CD4-positive, alpha-beta T cell treated with Interleukin-12 subunit alpha and Interleukin-12 subunit beta, for 1 hour (primary cell): ENCODE measurements around the gene THBS3.
"Not testable (repeated sequence)": the region's sequence is repeated elsewhere in the genome, so short reads cannot be mapped to it uniquely, and the experiment has no call there.

Source experiments
- DNase-seq: peaks from one replicate; pipeline ENCODE4 v3.0.0-alpha.2; 2020

THBS3 gene

GRCh38 chr1:155233502-155233901 is 25.8 kb upstream of the THBS3 start:
- not testable (repeated sequence) for DNase-seq

GRCh38 chr1:155232001-155232978 is 24.6 kb upstream of the THBS3 start:
- not testable (repeated sequence) for DNase-seq

- DNase-seq, result not testable (repeated sequence)
Observed at GRCh38 chr1:155231302-155231701, 23.6 kb upstream of the THBS3 start.

DNA sequence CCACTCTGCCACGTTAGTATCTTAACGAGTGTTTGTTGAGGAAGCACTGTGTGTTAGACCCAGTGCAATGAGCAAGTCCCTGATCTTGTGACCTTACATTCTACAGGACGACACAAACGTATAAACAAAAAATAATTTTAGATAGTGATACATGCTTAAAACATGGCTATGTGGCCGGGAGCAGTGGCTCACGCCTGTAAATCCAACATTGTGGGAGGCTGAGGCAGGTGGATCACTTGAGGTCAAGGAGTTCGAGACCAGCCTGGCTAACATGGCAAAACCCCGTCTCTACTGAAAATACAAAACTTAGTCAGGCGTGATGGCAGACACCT is 20.4 kb upstream of the THBS3 start:
- DNase-seq, result no peak

DNA sequence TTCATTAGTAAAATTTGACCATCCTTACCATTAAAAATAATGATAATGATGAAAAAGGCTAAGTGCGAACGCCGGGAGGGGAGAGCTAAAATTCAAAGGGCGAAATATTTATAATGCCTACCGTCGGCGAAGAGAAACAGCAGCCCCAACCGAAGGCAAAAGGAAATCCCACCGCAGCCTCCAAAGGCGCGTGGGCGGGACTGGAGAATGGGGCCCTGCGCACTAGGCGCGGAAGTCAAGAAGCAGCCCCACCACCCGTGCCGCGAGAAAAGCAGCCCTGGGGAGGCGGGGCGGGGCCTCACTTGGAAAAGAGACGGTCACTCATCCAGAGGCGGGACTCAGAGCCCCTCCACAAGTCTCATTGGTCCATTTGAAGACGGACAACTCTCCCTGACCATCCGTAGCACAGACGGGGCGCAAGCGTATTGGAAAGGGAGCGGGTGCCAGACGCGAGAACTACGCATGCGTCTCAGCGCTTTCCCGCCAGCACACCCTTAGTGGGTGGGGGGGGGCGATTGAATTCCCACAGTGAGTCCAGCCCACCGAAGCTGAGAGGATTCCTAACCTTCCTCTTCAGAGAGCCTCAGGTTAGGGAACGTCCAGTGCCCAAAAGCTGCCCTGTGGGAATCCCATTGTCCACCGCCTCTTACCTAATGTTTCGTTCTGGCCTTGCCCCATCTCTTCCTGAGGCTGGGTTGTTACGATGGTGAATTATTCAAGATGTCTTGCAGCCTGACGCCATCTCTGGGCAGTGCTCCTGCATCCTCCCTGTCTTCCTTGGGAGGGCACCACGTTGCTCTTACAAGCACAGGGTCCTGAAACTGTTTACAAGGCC is 19.8 kb upstream of the THBS3 start:
- DNase-seq, result peak; percentile 99

DNA sequence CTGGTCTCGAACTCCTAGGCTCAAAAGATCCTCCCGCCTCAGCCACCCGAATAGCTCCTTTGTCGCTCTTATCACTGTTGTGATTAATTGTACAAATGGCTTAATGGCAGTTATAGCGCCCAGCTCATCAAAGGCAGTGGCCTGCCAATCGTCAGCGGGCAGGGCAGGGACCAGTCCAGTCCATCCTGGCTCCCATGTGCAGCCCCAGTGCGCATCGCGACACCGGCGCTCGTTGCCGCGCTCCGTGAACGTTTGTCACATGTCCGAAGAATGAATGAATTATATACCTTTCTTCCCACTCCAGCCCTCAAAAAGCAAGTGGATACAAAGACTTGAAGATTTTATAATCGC is 19.2 kb upstream of the THBS3 start:
- no peak for DNase-seq

GRCh38 chr1:155226188-155226909 is 18.7 kb upstream of the THBS3 start:
- peak; percentile 88 for DNase-seq

DNA sequence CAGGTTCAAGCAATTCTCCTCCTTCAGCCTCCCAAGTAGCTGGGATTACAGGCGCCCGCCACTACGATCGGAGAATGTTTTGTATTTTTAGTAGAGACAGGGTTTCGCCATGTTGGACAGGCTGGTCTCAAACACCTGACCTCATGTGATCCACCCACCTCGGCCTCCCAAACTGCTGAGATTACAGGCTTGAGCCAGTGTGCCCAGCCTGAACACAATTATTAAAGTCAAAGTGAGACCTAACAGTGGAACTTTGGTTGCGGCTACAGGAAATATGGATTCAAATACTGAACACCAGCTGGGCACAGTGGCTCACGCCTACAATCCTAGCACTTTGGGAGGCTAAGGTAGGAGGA is 17.7 kb upstream of the THBS3 start:
- not testable (repeated sequence) for DNase-seq

GRCh38 chr1:155223047-155223446 is 15.3 kb upstream of the THBS3 start:
- DNase-seq, result no peak

DNA sequence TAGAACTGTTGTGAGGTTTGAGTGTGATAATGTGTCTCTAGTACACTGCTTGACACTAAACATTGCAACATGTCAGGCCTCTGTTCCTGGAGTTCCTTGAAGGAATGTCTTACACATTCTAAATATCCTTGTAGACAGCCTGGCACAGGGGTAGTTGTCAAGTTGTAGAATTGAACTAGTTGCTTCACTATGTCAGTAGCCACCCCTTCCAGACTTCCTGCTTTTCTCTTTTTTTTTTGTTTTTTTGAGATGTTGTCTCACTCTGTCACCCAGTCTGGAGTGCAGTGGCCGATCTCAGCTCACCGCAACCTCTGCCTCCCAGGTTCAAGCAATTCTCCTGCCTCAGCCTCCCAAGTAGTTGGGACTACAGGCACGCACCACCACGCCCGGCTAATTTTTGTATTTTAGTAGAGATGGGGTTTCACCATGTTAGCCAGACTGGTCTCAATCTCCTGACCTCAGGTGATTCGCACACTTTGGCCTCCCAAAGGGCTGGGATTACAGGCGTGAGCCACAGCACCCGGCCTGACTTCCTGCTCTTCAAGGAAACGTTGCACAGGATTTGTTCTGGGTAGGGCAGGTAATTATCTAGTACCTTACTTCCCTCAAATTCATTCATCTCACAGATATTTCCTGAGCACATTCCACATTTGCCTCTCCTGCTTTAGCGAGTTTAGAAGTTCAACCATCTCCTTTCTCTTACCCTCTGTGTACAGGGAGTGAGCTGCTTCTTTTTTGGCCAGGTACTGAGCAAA is 12.7 kb upstream of the THBS3 start:
- not testable (repeated sequence) for DNase-seq

- DNase-seq, result peak; percentile 40
Observed at GRCh38 chr1:155219592-155220031, 11.9 kb upstream of the THBS3 start.

- DNase-seq, result peak; percentile 46
Observed at GRCh38 chr1:155218854-155219591, 11.3 kb upstream of the THBS3 start.

GRCh38 chr1:155214702-155215101 is 7.0 kb upstream of the THBS3 start:
- DNase-seq, result peak; percentile 50

GRCh38 chr1:155212051-155212440 is 4.3 kb upstream of the THBS3 start:
- not testable (repeated sequence) for DNase-seq

- DNase-seq, result not testable (repeated sequence)
Observed at GRCh38 chr1:155211381-155212050, 3.8 kb upstream of the THBS3 start.

GRCh38 chr1:155210314-155211104 is 2.8 kb upstream of the THBS3 start:
- DNase-seq, result no peak

DNA sequence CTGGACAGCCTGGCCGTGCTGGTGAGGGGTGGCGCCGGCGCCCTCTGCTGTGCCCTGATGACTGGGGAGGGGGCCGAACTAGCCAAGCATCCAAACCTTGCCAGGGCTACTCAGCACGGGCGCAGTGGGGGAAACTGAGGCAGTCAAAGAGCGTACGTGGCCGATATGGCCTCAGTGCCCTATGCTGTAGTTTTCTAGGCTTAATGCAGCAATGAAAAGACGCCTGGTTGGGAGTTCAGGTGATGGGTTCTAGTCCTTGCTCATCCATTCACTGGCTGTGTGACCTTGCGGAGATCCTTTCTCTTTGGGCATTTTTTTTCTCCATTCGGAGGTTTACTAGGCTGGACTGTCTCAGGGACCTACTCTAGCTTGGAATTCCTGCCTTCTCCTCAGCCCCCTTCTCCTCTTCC is 1.6 kb upstream of the THBS3 start:
- DNase-seq, result no peak

GRCh38 chr1:155208541-155209311 is 1.0 kb upstream of the THBS3 start, which contains the start of gene MTX1:
Gene MTX1 (plus strand): TSS chr1:155208695. CDS start chr1:155208805, 110 bp downstream.
- DNase-seq, result peak; percentile 95
